Measurements from ENCODE around the gene DDT.
"Not testable (repeated sequence)": the region's sequence is repeated elsewhere in the genome, so short reads cannot be mapped to it uniquely, and the experiment has no call there.

Gene DDT

GRCh38 chr22:23974345-23974744 lies at the start of gene DDT:
Gene DDT, minus strand, starts transcription at chr22:23974441. Its CDS starts 27 bp downstream, at chr22:23974414.
- DNase-seq (ENCODE audit: low read depth in 1 of 2, low spot score in 1 of 2): not testable (repeated sequence)

DNA sequence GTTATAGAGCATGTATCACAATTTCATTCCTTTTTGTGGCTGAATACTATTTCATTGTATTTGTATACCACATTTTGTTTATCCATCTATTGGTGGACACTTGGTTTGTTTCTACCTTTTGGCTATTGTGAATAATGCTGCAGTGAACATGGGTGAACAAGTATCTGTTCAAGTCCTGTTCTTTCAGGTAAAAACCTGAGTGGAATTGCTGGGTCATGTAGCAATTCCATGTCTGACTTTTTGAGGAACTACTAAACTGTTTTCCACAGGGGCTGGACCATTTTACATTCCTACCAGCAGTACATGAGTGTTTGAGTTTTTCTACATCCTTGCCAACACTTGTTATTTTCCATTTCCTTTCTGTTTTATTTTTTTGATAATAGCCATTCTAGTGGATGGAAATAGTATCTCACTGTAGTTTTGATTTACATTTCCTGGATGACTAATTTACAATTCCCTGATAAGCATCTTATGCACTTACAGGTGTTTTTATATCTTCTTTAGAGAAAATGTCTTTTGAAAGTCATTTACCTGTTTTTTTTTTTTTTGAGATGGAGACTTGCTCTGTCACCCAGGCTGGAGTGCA lies 49.1 kb upstream of the DDT start:
- DNase-seq (ENCODE audit: low read depth in 1 of 2, low spot score in 1 of 2): no peak

- DNase-seq (ENCODE audit: low read depth in 1 of 2, low spot score in 1 of 2): no peak
These were observed 47.1 kb upstream of the DDT start for GRCh38 chr22:24021304-24021703.

DNA sequence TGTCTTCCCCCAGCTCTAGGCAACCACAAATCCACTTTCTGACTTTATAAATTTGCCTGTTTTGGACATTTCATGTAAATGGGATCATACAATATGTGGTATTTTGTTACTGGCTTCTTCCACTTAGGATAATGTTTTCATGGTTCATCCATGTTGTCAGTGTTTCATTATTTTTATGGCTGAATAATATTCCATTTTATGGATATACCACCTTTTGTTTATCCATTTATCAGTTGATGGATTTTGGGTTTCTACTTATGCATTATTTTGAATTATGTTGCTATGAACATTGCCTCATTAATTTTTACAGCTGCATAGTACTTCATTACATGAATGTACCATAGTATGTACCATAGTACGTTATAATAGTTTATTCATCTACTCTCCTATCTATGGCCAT lies 41.9 kb upstream of the DDT start:
- no peak for DNase-seq (ENCODE audit: low read depth in 1 of 2, low spot score in 1 of 2)

DNA sequence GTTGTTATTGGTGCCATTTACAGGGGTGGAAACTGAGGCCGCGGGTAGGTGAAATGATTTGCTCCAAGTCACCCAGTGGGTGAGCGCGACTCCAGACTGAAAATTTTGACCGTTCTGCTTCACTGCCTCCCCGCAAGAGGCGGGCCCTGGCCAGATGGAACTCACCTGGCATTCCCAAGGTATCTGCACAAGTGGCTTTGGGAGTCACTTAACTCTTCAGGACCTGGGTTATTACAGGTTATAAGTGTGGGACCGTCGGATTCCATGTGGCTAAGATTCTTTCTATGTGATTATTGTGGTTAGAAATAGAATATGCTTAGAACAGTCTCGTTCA lies 37.5 kb upstream of the DDT start:
- no peak for DNase-seq (ENCODE audit: low read depth in 1 of 2, low spot score in 1 of 2)

GRCh38 chr22:24010018-24010391 lies 35.8 kb upstream of the DDT start:
- DNase-seq (ENCODE audit: low read depth in 1 of 2, low spot score in 1 of 2): no peak

GRCh38 chr22:24009227-24010017 lies 35.2 kb upstream of the DDT start:
- no peak for DNase-seq (ENCODE audit: low read depth in 1 of 2, low spot score in 1 of 2)

DNA sequence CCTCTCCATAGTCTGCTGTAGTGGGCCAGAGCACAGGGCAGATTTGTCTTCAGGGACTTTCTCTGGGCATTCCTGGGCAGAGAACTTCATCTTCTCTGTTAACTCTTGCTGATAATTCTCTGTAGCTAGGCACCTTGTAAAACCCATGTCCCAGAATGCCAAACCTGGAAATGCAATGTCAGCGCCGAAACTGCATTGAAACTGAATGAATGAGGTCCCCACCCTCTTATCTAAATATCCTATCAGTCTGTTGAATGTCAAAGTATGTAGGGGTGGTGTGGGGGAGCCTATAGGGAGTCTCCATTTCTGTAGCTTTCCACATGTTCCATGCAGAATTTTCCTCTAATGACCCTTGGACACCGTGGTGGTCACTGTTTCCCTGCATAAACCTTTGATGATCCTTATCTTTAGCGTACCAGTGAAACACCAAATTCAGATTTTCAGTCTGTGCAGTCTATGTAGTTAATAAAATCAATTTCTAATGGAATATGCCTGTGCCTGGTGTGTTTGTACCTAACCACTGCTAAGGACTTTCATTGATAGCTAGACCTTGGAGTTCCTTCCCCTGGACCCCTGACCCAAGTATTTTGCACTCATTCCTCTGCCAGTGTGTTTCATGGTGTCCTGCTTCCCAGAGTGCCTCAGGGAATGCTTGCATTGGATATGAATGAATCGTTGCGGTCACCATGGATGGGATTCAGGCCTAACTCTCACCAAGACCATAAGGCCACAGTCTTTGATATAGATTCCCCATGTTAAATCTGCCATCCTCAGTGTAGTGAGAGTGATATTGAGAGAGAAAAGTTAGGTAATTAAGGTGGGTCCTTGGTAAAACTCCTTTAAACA lies 34.4 kb upstream of the DDT start:
- no peak for DNase-seq (ENCODE audit: low read depth in 1 of 2, low spot score in 1 of 2)

DNA sequence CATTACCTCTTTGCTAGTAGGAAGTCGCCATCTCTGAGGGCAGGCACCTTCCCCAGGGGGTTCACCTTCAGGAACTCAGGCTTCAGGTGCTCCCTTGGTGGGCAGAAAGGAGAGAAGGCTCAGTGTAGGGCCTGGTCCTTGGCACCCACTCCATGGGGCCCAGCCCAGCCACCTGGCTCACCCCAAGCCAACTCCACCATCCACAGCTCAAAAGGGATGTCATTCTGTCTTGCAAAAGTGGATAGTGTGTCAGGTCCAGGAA lies 33.7 kb upstream of the DDT start:
- no peak for DNase-seq (ENCODE audit: low read depth in 1 of 2, low spot score in 1 of 2)

- no peak for DNase-seq (ENCODE audit: low read depth in 1 of 2, low spot score in 1 of 2)
These were observed 33.2 kb upstream of the DDT start for GRCh38 chr22:24007253-24008021.

GRCh38 chr22:24006914-24007214 lies 32.6 kb upstream of the DDT start:
- DNase-seq (ENCODE audit: low read depth in 1 of 2, low spot score in 1 of 2): no peak

GRCh38 chr22:24006207-24006913 lies 32.1 kb upstream of the DDT start:
- DNase-seq (ENCODE audit: low read depth in 1 of 2, low spot score in 1 of 2): no peak

- no peak for DNase-seq (ENCODE audit: low read depth in 1 of 2, low spot score in 1 of 2)
These were observed 31.0 kb upstream of the DDT start, which contains the start of gene GSTT4 for GRCh38 chr22:24005201-24005600. Gene GSTT4, minus strand, starts transcription at chr22:24005453. Its CDS starts 97 bp downstream, at chr22:24005356.

- no peak for DNase-seq (ENCODE audit: low read depth in 1 of 2, low spot score in 1 of 2)
These were observed 29.6 kb upstream of the DDT start for GRCh38 chr22:24003887-24004286.

GRCh38 chr22:24002851-24003250 lies 28.6 kb upstream of the DDT start:
- DNase-seq (ENCODE audit: low read depth in 1 of 2, low spot score in 1 of 2): no peak

GRCh38 chr22:24002272-24002671 lies 28.0 kb upstream of the DDT start:
- no peak for DNase-seq (ENCODE audit: low read depth in 1 of 2, low spot score in 1 of 2)

- no peak for DNase-seq (ENCODE audit: low read depth in 1 of 2, low spot score in 1 of 2)
These were observed 27.1 kb upstream of the DDT start for GRCh38 chr22:24001314-24001713.

DNA sequence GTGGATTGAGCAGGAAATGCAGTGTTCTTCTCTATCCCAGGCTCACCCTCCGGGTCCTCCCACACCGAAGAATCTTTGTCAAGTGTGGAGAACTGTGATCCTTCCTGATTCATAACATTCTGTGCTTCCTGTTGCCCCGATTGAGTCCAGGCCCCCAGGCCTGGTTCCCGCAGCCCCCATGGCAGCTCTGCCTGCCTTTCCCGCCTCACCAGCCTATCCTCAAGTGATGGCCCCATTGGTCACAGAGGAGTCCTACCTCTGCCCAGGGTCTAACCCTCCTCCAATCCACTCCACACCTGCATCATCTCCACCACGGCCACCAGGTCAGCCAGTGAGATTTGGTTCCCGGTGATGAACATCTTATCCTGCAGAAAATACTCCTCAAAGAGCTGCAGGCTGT lies 25.5 kb upstream of the DDT start:
- DNase-seq (ENCODE audit: low read depth in 1 of 2, low spot score in 1 of 2): not testable (repeated sequence)

DNA sequence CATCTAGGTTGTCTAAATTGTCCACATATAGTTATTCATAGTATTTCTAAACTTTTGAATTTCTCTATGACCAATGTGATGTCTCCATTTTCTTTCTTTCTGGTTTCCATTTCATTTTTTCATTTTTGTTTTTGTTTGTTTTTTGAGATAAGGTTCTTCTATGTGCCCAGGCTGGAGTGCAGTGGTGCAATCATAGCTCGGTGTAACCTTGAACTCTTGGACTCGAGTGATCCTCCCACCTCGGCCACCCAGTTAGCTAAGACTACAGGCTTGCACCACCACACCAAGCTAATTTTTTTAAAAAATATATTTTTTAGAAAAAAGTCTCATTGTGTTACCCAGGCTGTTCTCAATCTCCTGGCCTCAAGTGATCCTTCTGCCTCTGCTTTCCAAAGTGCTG lies 22.9 kb upstream of the DDT start:
- DNase-seq (ENCODE audit: low read depth in 1 of 2, low spot score in 1 of 2): no peak

- DNase-seq (ENCODE audit: low read depth in 1 of 2, low spot score in 1 of 2): not testable (repeated sequence)
These were observed 19.4 kb upstream of the DDT start for GRCh38 chr22:23993581-23994177.

DNA sequence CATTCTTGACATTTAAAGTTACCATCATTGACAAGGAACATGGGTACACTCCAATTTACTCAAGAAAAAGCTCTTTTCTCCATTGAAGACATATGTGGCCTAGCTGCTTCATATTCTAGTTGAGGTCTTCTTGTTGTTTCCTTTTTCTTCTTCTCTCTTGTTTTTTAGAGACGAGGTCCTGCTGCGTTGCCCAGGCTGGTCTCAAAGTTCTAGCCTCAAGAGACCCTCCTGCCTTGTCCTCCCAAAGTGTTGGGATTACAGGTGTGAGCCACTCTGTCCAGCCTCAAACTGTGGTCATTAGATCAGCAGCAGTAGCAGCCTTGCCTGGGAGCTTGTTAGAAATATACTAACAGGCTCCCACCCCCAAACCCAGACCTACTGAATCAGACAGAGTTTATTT lies 18.8 kb upstream of the DDT start:
- not testable (repeated sequence) for DNase-seq (ENCODE audit: low read depth in 1 of 2, low spot score in 1 of 2)

Measured in stimulated activated CD4-positive, alpha-beta T cell treated with anti-CD3 and anti-CD28 coated beads, Interleukin-15, amount 100 ng/mL, for 1 hour (primary cell).